Fibroblast of skin of left biceps (primary cell): ENCODE measurements around the gene PARN.
"Not testable (repeated sequence)": the region's sequence is repeated elsewhere in the genome, so short reads cannot be mapped to it uniquely, and the experiment has no call there.

Experiments used
- DNase-seq, 2 experiments: peaks; one replicate each; pipeline ENCODE4 v3.0.0-alpha.2; 2013; ENCODE audit warnings: low read depth in 2 of 2

The PARN gene

DNA sequence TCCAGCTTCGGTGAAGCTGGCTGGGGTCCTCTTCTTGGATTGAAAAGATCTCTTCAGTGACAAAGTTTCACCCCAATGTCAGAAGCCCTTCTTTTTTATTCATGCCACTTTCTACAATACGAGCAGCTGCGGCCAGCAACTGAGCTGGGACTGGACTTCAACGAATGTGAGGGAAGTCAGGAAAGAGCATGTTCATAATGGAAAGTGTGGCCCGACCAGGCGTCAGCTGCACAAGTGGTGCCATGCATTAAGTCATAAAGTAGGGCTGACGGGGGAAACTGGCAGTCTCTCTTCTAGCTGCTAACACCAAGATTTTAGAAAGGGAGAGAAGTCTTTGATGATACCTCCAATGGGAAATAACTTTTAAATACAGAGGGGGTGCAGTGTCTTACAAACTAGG lies 192.6 kb downstream of the PARN start:
- DNase-seq = no peak

DNA sequence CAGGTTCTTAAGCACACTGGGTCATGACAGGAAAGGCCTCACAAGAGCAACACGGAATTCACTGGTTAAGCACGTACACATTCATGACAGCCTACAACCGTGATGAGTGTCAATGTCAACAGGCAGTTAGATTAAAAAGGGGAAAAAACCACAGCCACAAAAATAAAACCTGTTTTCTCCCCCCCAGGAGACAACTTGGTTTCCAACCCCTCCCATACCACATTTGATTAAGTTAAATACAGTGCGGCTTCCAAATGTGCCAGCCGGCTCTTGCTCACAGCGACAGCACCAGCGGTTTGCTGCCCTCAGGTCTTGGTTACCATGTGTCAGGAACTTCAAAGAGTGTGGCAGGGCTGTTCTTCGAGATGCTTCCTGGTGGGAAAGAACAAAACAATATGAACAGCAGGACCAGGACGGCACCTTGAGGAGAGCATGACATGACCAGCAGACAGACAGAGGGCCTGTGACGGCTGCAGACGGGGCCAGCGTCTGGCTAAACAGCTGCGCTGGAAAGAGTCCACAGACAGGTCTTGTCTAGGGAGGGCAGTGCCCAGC lies 193.6 kb downstream of the PARN start:
- DNase-seq = no peak

DNA sequence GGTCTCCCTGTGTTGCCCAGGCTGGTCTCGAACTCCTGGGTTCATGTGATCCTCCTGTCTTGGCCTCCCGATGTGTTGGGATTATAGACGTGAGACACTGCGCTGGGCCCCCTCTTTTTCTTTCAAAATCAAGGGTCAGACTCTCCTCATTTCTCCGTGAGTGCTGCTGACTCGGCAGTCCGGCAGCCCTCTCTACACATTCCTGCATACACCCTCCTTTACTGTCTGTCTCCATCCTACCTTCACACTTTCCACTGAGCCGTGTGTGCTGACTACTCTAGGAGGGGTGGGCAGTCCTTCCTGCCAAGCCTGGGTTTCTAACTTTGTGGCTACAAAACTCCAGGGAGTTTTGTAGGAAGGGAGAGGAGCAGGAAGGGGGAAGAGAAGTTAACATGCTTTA lies 195.2 kb downstream of the PARN start:
- no peak for DNase-seq

DNA sequence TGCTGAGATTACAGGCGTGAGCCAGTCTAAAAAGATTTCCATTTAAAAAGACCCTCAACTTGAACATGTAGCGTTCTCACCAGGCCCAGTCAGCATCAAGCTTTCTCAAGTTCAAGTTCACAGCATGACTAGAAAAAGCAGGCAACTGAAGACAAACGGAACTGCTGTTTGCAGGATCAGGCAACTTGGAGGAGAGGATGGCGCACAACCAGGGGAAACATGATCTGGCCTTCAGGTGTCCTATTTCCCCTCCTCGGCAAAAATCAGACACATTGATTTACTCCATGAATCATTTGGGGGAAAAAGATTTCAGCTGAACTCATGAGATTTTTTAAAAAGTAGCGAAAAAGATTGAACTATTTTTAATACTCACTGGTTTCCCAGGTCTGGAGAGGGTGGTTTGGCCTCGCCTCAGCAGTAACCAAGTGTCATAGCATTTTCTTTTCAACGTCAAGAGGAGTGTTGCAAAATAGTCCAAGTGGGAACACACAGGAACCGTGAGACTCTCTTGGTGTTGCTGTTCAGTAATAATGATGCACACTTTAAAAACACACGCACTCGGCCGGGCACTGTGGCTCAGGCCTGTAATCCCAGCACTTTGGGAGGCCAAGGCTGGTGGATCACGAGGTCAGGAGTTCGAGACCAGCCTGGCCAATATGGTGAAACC lies 201.0 kb downstream of the PARN start:
- not testable (repeated sequence) for DNase-seq

DNA sequence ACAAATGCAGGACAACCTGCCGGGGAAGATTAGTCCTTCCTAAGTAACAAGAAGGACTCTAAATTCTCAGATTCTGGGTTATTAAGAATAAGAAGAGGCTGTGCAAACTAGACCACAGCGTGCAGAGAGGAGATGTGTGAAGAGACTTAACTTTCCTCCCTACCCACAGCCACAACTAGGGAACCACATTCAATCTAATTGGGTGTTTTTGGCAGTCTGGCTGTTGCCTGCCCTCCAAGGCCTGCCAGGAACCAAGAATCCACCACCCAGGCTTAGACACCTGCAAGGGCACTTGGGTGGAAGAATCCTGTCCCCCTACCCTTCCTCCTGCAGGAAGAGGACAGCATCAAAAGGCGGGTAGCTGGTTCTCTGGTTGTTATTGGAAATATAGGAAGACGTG lies 202.0 kb downstream of the PARN start:
- no peak for DNase-seq

DNA sequence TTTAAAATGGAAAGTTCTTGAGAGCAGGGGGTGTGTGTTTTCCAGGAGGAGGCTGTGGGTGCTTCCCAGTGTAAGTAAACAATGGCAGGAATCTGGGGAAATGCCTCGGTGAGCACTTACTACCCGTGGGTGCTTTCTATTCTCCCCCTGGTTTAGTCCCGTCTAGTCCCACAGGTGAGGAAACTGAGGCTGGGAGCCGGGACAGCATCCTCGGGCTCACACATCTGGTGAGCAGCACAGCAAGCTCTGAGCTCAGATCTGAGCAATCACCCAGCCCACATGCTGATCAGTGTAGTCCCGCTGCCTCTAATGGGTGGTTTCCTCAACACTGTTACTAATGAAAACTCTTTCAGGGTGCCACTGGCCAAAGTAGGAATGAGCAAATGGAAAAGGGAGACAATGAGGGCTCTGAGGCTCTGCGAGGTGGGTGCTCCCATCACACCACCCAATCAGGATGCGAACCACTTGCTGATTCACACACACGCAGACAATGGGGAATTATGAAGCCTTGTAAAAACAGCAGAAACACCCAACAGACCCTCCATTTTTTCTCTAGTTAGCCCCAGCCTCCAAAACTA lies 202.6 kb downstream of the PARN start:
- DNase-seq = no peak

DNA sequence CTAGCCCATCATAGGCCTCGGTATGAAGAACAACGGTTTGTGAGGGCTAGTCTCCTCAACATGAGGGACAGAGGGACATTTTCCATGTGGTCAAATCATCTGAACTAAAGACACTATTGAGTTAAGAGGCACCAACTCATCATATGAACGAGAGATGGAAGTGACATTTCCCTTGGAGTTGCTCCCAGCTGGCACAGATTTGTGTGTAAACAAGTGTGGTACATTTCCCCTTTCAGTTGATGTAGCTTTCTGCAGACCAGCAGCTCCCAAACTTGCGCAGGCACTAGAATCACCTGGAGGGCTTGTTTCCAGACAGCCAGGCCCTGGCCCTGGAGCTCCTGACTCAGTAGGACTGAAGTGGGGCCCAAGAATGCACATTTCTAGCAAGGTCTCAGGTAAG lies 205.5 kb downstream of the PARN start:
- DNase-seq = no peak

DNA sequence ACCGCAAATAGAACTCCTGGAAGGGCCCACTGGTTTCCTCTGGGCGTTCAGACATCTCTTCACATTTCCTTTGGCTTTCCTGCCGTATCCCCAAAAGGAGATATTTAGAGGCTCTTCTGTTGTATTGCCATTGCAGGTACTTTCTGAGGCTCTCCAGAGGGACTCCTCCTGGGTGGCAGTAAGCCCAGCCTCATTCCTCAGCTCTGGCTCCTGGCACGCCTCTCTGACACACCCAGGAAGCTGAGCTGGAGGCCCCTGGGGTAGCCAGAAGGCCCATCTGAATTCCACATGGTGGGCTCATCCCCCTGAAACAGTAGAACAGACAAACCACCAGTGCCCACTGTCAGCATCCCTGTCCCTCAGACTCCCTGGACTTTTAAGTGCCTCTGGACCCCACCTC lies 206.7 kb downstream of the PARN start:
- DNase-seq = no peak

DNA sequence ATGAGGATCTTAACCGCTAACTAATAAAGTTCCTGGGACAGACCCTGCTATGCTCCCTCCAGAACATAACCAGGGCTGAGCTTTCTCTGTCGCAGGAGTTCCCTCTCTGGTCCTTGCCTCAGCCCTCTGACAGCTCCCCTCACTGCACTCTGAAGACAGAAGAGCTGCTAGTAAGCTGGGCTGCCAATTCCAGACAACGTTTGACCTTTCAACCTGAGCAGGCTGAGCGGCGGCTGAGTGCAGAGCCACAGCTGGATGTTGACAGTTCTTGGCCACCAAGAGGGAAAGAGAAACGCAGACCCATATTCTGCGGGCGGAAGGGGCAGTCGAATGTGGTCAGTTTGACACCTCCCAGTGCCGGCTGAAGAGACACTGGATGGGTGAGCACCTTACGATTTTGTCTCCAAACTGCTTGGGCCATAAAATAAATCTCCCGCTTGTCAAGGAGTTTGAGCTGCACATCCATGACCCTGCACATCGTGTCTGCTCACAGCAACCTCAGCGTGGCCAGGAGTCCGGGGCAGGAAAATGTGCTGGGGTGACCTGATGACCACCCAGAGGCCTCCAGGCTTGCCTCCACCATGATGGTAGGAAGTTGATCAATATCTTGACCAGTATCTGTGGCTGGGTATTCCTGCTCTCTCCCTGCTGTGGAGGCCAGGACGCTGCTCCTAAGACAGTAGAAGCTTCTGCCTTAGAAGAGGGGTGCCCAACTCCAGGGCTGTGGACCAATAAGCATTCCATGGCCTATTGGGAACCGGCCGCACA lies 209.2 kb downstream of the PARN start:
- DNase-seq = no peak

DNA sequence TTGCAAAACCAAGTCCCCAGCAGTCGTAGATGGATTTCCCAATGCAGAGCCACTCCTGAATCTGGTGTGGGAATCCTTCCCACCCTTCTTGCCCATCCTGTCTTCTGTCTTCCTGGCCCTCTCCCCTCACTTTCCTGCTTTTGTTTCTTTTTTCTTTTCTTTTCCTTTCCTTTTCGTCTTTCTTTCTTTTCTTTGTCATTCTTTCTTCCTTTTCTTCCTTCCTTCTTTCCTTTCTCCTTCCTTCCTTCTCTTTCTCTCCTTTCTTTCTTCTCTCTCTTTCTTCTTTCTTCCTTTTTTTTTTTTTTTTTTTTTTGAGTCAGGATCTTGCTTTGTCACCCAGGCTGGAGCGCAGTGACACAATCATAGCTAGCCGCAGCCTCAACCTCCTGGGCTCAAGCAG lies 209.8 kb downstream of the PARN start:
- DNase-seq = not testable (repeated sequence)

DNA sequence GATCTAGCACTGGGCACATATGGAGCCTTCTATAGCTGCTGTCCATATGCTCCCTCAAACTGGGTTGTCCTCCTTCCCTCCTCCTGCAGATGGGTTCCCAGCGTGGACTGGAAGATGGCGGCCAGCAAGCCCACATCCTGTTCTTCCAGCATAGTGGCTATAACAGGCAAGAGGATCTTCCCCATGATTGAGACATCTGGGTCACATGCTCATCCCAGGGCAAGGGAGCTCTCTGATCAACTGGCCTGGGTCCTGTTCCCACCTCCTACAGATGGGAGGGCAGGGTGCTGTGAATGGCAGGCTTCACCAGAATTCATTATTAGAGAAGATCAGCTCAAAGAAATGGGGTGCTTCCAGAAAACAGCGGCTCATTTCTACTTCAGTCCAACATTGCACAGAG lies 210.2 kb downstream of the PARN start:
- DNase-seq = no peak

DNA sequence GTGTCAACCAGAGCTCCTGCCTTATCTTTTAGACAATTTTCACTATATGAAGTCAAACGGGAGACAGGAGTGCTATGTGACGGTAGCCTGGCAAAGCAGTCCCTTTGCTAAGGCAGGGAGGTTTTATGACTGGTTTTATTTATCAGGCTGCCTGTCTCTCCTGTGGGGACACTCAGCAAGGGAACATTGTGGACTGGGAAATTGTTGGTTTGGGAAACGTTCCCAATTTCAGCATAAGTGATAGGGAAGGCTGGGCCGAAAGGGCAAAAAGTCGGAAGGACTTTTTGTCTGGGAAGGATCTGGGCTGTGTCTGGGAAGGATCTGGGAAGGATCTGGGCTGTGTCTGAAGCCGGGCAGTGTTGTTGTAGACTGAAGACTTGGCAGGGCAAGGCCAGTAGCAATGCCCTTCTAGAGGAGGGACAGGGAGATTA lies 211.2 kb downstream of the PARN start:
- no peak for DNase-seq

DNA sequence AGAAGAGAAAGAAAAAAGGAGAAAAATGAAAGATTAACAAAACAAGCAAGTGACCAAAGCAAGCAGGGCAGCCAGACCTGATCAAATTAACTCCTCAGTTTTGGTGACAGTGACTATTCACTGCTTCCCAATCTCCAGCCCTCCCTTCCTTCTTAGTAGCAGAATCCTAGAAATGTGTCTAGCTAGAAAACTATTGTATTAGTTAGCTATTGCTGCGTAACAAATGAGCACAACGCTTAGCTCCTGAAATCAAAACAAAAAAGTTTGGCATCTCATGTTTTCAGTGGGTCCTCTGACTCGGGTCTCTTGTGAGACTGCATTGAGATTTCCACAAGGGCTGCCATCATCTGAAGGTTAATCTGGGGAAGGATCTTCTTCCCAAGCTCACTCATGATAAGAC lies 213.9 kb downstream of the PARN start:
- no peak for DNase-seq

DNA sequence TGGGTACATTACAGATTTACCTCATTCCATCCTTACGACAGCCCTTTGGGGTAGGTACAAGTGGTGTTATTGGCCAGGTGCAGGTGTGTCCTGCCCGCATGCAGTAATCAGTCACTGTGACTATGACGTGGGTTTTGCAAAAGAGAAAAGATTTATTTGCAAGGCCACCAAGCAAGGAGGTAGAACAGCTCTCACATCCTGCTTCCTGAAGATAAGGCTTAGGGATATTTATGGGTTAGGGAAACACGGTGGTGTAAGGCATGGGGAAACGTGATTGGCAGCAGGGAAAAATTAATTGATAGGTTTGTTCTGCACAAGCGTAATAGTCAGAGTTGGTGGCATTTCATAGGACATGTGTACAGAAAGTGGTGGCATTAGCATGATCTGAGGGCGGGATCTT lies 214.8 kb downstream of the PARN start:
- no peak for DNase-seq

DNA sequence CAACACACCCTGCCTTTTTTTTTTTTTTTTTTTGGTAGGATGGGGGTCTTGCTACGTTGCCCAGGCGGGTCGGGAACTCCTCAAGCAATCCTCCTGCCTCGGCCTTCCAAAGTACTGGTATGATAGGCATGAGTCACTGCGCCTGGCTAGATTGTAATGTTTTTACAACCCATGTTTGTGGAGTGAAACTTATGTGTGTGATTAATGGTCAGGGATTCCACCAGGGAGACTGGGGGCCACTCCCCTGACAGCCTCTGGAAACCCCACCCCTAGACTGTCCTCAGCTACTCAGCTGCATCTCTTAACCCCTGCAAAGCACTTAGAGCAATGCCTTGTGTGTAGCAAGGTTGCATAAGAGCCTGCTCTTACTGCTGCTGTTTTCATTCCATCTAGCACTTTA lies 220.5 kb downstream of the PARN start:
- peak; percentile 90 to 91 for DNase-seq

DNA sequence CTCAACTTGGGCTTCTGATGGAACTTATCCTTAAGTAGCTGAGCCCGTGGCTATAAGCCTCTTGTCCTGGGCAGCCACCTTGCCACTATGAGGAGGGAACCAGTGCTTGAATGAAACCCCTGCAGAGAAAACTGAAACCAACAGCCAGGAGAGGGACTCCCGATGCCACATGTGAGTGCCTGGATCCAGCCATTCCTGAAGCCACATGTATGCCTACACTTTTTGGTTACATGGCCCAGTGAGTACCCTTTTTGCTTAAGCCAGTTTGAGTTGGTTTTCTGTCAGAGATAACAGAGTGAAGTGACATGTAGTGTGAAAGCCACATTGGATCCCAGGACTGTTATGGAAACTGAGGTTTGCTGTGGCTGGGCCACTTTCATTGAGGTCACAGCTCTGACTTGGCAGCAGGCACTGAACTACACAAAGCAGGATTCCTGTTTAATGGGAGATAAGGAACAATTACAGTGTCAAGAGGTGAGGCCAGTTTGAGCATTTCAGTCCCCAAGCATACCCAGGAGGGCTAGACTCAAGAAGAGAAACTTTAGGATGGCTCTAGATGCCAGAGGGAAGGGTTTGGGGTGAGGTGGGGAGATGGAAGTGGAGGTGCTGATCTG lies 222.2 kb downstream of the PARN start:
- no peak for DNase-seq

DNA sequence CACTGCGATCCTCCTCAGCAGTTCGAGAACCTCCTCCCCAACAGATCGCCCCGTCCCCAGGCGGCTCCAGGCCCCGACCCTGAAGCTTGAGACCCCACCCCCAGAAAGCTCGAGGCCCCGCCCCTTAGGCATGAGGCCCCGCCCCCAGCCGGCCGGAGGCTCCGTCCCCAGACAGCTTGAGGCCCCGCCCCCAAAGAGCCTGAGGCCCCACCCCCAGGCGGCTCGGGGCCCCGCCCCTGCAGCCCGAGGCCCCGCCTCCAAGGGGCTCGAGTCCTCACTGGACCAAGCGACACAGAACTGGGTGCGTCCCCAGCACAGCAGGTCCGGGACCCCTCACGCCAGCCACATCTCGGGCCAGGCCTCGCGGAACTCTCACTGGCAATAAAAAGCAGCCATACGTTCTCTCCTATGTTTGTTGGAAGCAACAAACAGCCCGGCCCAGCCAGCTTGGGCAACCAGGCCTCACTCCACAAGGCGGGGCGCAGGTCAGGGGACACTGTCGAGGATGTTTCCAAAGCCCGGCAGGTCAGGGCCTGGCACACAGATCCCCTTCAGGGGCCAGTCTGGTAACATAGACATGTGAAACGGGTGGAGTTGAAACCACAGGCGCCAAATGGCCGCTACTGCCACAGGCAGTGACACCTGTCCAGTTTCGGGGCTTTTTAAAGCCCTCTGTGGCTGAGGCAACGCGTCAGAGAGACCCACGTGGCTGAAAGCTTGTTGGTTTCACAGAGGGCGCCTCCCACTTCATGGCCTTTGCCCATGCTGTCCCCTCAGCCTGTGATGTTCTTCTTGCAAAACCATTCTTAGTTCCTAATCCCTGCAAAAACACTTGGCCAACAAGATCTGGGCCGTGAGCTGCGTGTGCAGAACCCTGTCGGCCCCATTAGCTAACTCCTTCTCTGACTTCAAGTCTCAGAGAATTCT lies 224.2 kb downstream of the PARN start:
- no peak for DNase-seq

DNA sequence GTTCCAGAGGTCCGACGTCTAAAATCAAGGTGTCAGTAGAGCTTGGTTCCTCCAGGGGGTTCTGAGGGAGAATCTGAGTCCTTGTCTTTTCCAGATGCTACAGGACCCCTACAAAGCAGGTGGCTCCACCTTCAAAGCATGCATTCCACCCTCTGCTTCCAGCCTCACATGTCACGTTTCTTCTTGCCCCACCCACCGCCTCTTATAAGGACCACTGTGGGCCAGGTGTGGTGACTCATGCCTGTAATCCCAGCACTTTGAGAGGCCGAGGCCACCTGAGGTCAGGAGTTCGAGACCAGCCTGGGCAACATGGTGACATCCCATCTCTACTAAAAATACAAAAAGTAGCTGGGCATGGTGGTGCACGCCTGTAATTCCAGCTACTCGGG lies 227.1 kb downstream of the PARN start:
- DNase-seq = not testable (repeated sequence)

DNA sequence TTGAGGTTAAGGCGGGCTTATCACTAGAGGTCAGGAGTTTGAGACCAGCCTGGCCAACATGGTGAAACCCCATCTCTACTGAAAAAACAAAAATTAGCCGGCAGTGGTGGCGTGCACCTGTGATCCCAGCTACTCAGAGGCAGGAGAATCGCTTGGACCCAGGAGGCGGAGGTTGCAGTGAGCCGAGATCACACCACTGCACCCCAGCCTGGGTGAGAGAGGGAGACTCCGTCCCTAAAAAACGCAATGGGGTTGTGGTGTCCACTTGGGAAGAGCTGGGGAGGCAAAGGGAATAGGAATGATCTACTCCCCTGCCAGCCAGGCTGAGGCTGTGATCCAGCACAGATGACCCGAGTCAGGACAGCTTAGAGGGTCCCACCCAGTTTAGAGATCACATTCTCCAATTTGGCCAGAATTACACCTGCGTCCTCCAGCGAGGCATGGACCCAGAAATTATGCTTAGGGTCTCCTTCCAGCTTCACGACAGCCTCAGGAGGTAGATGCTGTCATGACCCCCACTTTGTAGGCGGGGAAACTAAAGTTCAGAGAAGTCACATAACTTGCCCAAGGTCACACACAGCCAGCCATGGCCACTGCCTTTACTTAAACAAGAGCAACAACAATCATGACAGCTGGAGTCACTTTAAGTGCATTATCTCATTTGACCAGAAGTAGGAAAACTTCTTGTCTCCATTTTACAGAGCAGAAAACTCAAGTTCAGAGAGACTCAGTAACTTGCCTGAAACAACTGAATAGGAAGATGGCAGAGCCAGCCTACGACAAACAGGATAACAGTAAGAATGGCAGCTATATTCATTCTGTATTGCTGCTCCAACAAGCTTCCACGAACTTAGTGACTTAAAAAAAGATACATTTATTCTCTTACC lies 227.7 kb downstream of the PARN start:
- DNase-seq = not testable (repeated sequence)

DNA sequence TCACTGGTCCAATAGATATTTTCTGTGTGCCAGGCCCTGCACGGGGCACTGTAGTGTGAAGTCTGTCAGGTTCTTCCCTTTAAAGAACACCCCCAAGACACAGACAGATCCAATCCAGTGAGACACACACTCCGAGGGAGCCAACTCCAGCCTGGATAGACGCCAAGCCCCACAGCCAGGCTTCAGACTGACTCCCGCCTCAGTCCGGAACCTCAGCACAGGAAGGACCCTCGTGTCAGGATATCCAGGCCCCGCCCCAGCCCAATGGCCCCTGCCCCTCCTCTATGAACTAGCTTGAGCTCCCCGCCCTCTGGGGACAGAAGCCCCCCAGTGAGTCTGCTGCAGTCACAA lies 228.4 kb downstream of the PARN start:
- DNase-seq = not testable (repeated sequence)
